ENCODE results near the gene PM20D1.
"Not testable (repeated sequence)": the region's sequence is repeated elsewhere in the genome, so short reads cannot be mapped to it uniquely, and the experiment has no call there.

The PM20D1 gene

GRCh38 chr1:205834751-205835150 is 15.2 kb downstream of the PM20D1 start:
- no peak overlapping the region for H3K4me3 ChIP-seq (replicated peaks; ENCODE audit: low read depth, low read length)
- TF ChIP-seq CTCF (IDR thresholded peaks at IDR 0.05; ENCODE audit: low read length, missing control alignments), result no peak
- no peak for DNase-seq (ENCODE audit: low read depth)

- DNase-seq (ENCODE audit: low read depth), result no peak
- no peak for TF ChIP-seq CTCF (IDR thresholded peaks at IDR 0.05; ENCODE audit: low read length, missing control alignments)
Observed at GRCh38 chr1:205832326-205832751, 17.6 kb downstream of the PM20D1 start.

GRCh38 chr1:205827623-205828022 is 22.3 kb downstream of the PM20D1 start:
- no peak overlapping the region for H3K4me3 ChIP-seq (replicated peaks; ENCODE audit: low read depth, low read length)
- no peak for DNase-seq (ENCODE audit: low read depth)
- no peak for TF ChIP-seq CTCF (IDR thresholded peaks at IDR 0.05; ENCODE audit: low read length, missing control alignments)

More at GRCh38 chr1:205832326-205832751, 17.6 kb downstream of the PM20D1 start:
- no peak overlapping the region for H3K4me3 ChIP-seq (replicated peaks; ENCODE audit: low read depth, low read length)

GRCh38 chr1:205826995-205827394 is 22.9 kb downstream of the PM20D1 start:
- TF ChIP-seq CTCF (IDR thresholded peaks at IDR 0.05; ENCODE audit: low read length, missing control alignments), result no peak
- no peak for DNase-seq (ENCODE audit: low read depth)
- no peak overlapping the region for H3K4me3 ChIP-seq (replicated peaks; ENCODE audit: low read depth, low read length)

- no peak for DNase-seq (ENCODE audit: low read depth)
- H3K4me3 ChIP-seq (replicated peaks; ENCODE audit: low read depth, low read length), result no peak overlapping the region
- no peak for TF ChIP-seq CTCF (IDR thresholded peaks at IDR 0.05; ENCODE audit: low read length, missing control alignments)
Observed at GRCh38 chr1:205826016-205826806, 23.7 kb downstream of the PM20D1 start.

- no peak for DNase-seq (ENCODE audit: low read depth)
- no peak for TF ChIP-seq CTCF (IDR thresholded peaks at IDR 0.05; ENCODE audit: low read length, missing control alignments)
Observed at GRCh38 chr1:205824180-205824579, 25.8 kb downstream of the PM20D1 start.

GRCh38 chr1:205823260-205823659 is 26.7 kb downstream of the PM20D1 start:
- not testable (repeated sequence) for DNase-seq (ENCODE audit: low read depth); H3K4me3 ChIP-seq (replicated peaks; ENCODE audit: low read depth, low read length)

More at GRCh38 chr1:205824180-205824579, 25.8 kb downstream of the PM20D1 start:
- no peak overlapping the region for H3K4me3 ChIP-seq (replicated peaks; ENCODE audit: low read depth, low read length)

Measured in fibroblast of pulmonary artery (primary cell).